ENCODE measurements around the gene CXCL1.

DNA sequence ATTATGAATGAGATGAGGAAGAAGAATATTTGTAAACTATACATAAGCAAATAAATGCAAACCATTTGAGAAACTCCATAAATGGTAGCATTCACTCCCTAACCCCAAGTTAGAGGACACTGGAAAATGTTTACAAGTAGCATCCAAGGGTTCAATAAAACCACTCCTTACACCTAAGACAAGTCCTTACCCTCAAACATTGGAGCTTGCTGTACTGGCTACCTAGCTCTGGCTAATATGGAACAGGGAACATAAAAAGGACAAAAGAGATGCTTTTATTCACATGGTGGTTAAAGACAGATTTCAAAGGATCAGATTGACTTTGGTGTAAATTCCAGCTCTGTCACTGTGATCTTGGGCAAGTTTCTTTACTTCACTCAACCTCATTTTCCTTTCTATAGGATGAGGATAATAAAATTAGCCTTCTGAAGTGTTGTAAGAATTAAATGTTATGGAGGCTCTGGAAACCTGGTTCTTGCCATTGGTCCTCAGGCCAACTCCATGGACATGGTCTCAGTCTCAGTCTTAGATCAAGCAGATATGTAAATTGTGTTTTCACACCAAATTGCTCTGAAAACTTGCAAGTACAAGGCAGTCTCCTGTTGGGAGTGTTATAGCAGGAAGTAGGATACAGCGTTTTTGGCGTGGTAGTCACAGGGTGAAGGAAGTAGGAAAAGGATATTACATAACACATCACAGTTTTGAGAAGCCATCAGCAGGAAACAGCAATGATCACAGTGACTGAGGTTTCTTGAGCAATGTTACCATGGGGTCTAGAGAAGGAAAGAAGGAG, 3.3 kb downstream of the CXCL1 start:
- TF ChIP-seq CTCF (IDR thresholded peaks at IDR 0.05; ENCODE audit: insufficient read depth, low read length) (no peak), SPI1 (IDR thresholded peaks at IDR 0.05; ENCODE audit: borderline replicate concordance, low read depth) (no peak), POLR2AphosphoS5 (IDR thresholded peaks at IDR 0.05; ENCODE audit: low read depth) (peak; percentile 38; the same call in 1 of the 2 replicates), GABPA (IDR thresholded peaks at IDR 0.05; ENCODE audit: low read depth) (peak; percentile 41; the same call in 1 of the 2 replicates)
- TF ChIP-seq, protein P1, sequence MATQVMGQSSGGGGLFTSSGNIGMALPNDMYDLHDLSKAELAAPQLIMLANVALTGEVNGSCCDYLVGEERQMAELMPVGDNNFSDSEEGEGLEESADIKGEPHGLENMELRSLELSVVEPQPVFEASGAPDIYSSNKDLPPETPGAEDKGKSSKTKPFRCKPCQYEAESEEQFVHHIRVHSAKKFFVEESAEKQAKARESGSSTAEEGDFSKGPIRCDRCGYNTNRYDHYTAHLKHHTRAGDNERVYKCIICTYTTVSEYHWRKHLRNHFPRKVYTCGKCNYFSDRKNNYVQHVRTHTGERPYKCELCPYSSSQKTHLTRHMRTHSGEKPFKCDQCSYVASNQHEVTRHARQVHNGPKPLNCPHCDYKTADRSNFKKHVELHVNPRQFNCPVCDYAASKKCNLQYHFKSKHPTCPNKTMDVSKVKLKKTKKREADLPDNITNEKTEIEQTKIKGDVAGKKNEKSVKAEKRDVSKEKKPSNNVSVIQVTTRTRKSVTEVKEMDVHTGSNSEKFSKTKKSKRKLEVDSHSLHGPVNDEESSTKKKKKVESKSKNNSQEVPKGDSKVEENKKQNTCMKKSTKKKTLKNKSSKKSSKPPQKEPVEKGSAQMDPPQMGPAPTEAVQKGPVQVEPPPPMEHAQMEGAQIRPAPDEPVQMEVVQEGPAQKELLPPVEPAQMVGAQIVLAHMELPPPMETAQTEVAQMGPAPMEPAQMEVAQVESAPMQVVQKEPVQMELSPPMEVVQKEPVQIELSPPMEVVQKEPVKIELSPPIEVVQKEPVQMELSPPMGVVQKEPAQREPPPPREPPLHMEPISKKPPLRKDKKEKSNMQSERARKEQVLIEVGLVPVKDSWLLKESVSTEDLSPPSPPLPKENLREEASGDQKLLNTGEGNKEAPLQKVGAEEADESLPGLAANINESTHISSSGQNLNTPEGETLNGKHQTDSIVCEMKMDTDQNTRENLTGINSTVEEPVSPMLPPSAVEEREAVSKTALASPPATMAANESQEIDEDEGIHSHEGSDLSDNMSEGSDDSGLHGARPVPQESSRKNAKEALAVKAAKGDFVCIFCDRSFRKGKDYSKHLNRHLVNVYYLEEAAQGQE (IDR thresholded peaks at IDR 0.05; ENCODE audit: insufficient replicate concordance, low read depth), result no peak

Data from HL-60 (cell line).